Smooth muscle cell (in vitro differentiated cells): ENCODE results near the gene CSTPP1. TPM values are rescaled to one million over a fixed set of nuclear protein-coding genes. Genes with fewer than 3 reads are reported as not detected.

Source experiments
- DNase-seq: peaks from one replicate; lab custom pipeline; 2025; ENCODE audit not compliant: unreplicated experiment; lab: John Stamatoyannopoulos, UW
- H2AFZ ChIP-seq: fragments of 200-600 bp; sonication (generic); 2 replicates; pipeline ENCODE4 v1.6.0; 2016; ENCODE audit warnings: antibody characterized with exemption, low read depth, mild to moderate bottlenecking
- H3F3A ChIP-seq: fragments of 200-600 bp; sonication (generic); 2 replicates; pipeline ENCODE4 v1.6.0; 2017; ENCODE audit warnings: antibody characterized with exemption, low read depth
- H3K27ac ChIP-seq: fragments of 200-600 bp; sonication (generic); 2 replicates; pipeline ENCODE4 v1.5.1; 2016; ENCODE audit warnings: low read depth, mild to moderate bottlenecking
- H3K27me3 ChIP-seq: fragments of 200-600 bp; sonication (generic); 2 replicates; pipeline ENCODE4 v1.6.1; 2016; ENCODE audit warnings: low read depth, mild to moderate bottlenecking
- H3K36me3 ChIP-seq: fragments of 200-600 bp; sonication (generic); 2 replicates; pipeline ENCODE4 v1.5.1; 2016; ENCODE audit warnings: low read depth
- H3K4me1 ChIP-seq: fragments of 200-600 bp; sonication (generic); 2 replicates; pipeline ENCODE4 v1.5.1; 2016; ENCODE audit warnings: low read depth
- H3K4me2 ChIP-seq: fragments of 200-600 bp; sonication (generic); 2 replicates; pipeline ENCODE4 v1.6.0; 2016; ENCODE audit warnings: mild to moderate bottlenecking
- H3K4me3 ChIP-seq: fragments of 200-600 bp; sonication (generic); 2 replicates; pipeline ENCODE4 v1.5.1; 2016; ENCODE audit warnings: mild to moderate bottlenecking
- H3K79me2 ChIP-seq: fragments of 200-600 bp; sonication (generic); 2 replicates; pipeline ENCODE4 v1.6.0; 2016; ENCODE audit warnings: low read depth, mild to moderate bottlenecking
- H3K9ac ChIP-seq: fragments of 200-600 bp; sonication (generic); 2 replicates; pipeline ENCODE4 v1.6.0; 2016; ENCODE audit warnings: low read depth
- H3K9me3 ChIP-seq: fragments of 200-600 bp; sonication (generic); replicated peaks from 2 replicates; pipeline ENCODE4 v1.5.1; 2016; ENCODE audit warnings: low read depth
- H4K20me1 ChIP-seq: fragments of 200-600 bp; sonication (generic); 2 replicates; pipeline ENCODE4 v1.6.0; 2016; ENCODE audit warnings: low read depth
- WGBS: methylation state at CpG from one replicate; pipeline ENCODE4 v1.1.7; 2016; ENCODE audit warnings: low lambda C conversion rate; 5-methylcytosine and 5-hydroxymethylcytosine counted together
- polyA plus RNA-seq: library from polyadenylated mRNA; unstranded; fragments of >200 nt; fragmentation: Nextera tagmentation; extraction: Ambion mirVana; gene quantifications from 2 replicates; pipeline ENCODE4 v1.2.1, GENCODE V29; 2016
- total RNA-seq: library from RNA; depleted of rRNA; stranded (reverse); fragments of >200 nt; gene quantifications from 2 replicates; pipeline ENCODE4 v1.2.3, GENCODE V29; 2014
- TF ChIP-seq, protein P1 (sequence below): fragments of 200-600 bp; sonication (generic); IDR thresholded peaks from 2 replicates; pipeline ENCODE4 v1.5.1; 2017; ENCODE audit warnings: borderline replicate concordance, mild to moderate bottlenecking, antibody characterized with exemption; ENCODE audit not compliant: insufficient read depth, poor library complexity, severe bottlenecking

CSTPP1 gene
- total and polyA plus RNA-seq, 2 experiments from 2014 or later: 37.4 to 44.8 TPM

DNA sequence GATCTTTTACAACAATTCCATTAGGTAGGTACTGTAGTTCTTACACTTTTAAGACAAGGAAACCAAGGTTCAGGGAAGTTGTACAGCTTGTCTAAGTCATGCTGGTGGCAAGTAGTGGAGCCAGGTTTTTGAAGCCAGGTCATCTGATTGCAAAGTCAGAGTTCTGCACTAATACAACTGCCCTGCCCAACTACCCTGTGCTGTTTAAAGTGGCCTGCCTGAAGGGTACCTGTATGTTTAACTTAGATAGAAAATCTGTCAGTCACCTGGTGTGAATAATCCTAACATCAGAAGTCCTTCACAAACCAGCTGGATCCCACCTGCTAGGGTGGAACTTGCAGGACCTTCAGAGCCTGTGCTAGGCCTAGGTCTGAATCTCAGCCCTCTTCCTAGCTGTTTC, 195.9 kb downstream of the CSTPP1 start:
- Histone ChIP-seq H3K36me3 (no peaks in the 10 kb centered on the region), H2AFZ (no peak overlapping the region), H3K4me1 (no peaks in the 10 kb centered on the region), H3K4me2 (no peak overlapping the region), H3K9ac (no peak overlapping the region), H3K27ac (no peak overlapping the region), H3K4me3 (no peak overlapping the region), H3K9me3 (no peaks in the 10 kb centered on the region), H3F3A (no peaks in the 10 kb centered on the region), H3K27me3 (no peaks in the 10 kb centered on the region), H4K20me1 (peaks cover 11% of the 10 kb centered on the region), H3K79me2 (no peaks in the 10 kb centered on the region)
- TF ChIP-seq, protein P1, sequence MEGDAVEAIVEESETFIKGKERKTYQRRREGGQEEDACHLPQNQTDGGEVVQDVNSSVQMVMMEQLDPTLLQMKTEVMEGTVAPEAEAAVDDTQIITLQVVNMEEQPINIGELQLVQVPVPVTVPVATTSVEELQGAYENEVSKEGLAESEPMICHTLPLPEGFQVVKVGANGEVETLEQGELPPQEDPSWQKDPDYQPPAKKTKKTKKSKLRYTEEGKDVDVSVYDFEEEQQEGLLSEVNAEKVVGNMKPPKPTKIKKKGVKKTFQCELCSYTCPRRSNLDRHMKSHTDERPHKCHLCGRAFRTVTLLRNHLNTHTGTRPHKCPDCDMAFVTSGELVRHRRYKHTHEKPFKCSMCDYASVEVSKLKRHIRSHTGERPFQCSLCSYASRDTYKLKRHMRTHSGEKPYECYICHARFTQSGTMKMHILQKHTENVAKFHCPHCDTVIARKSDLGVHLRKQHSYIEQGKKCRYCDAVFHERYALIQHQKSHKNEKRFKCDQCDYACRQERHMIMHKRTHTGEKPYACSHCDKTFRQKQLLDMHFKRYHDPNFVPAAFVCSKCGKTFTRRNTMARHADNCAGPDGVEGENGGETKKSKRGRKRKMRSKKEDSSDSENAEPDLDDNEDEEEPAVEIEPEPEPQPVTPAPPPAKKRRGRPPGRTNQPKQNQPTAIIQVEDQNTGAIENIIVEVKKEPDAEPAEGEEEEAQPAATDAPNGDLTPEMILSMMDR: no peak
- no peak for DNase-seq

DNA sequence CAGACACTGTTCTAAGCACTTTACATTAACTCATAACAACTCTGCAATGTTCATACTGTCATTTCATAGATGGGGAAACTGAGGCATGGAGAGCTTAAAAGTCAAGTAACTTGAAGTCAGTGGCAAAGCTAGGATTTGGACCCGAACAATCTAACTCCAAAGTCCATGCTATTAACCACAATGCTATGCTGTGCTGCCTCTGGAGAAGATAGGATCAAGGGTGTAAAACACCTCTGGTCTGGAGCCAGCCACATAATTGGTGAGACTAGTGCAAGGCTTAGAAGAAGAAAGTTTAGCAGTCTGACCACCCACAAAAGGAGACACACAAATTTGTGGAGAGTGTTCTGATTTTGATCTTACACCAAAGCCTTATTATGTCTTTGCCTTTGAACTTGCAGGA, 196.4 kb downstream of the CSTPP1 start:
- H3K4me1 ChIP-seq: no peaks in the 10 kb centered on the region
- H3K79me2 ChIP-seq: no peaks in the 10 kb centered on the region
- H3K4me3 ChIP-seq: no peak overlapping the region
- no peak overlapping the region for H2AFZ ChIP-seq
- no peaks in the 10 kb centered on the region for H3F3A ChIP-seq
- H4K20me1 ChIP-seq: peaks cover 11% of the 10 kb centered on the region
- H3K4me2 ChIP-seq: no peak overlapping the region
- no peaks in the 10 kb centered on the region for H3K9me3 ChIP-seq
- no peaks in the 10 kb centered on the region for H3K36me3 ChIP-seq
- H3K27ac ChIP-seq: no peak overlapping the region
- TF ChIP-seq, protein P1: no peak
- no peak overlapping the region for H3K9ac ChIP-seq
- 97% methylated on average over 1 of the region's 1 CpG for whole genome bisulfite sequencing
- no peaks in the 10 kb centered on the region for H3K27me3 ChIP-seq
- DNase-seq: no peak

DNA sequence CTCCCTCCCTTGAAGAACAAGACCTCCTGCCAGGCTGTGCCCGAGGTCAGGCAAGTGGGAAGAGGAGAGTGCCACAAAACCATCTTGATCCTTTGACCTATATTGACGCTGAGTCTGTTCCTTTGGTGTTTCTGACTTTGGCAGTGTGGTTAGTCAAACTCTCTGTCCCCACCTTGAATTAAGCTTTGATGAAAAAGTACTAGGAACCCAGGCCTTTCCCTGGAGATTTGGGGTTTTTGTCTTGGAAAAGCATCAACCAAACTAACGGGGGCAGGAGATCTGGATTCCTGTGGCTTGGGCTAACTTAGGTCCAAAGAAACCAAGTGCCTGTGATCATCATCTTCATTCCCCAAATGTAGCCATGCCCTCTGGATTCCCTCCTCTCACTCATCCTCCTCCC, 199.8 kb downstream of the CSTPP1 start:
- Histone ChIP-seq H4K20me1 (peaks cover 11% of the 10 kb centered on the region), H3K4me3 (no peak overlapping the region), H3F3A (no peaks in the 10 kb centered on the region), H3K27ac (no peak overlapping the region), H3K4me1 (no peaks in the 10 kb centered on the region), H3K4me2 (no peak overlapping the region), H3K9ac (no peak overlapping the region), H2AFZ (no peak overlapping the region), H3K27me3 (no peaks in the 10 kb centered on the region), H3K36me3 (no peaks in the 10 kb centered on the region), H3K9me3 (no peaks in the 10 kb centered on the region), H3K79me2 (no peaks in the 10 kb centered on the region)
- no peak for DNase-seq
- 90% methylated on average over 3 of the region's 3 CpGs for WGBS
- TF ChIP-seq, protein P1: no peak

DNA sequence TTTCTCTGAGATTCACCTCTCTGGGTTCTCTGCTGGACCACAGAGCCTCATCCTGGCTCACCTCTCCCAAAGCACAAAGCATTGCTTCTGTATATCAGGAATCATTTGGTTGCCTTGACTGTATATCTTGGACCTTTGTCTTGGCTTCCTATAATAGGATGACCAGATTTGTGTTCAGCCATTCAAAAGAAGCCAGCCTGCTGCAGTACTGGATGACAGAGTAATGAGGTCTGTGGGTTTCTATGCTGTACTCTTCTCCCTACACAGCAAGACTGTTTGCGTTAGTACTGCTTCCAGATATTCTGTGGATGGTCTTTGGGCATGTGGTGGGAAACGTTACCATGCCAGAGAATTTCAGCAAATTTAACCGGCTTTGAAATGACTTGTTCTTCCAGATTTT, 200.4 kb downstream of the CSTPP1 start:
- Histone ChIP-seq H2AFZ (no peak overlapping the region), H3K36me3 (no peaks in the 10 kb centered on the region), H3K9ac (no peak overlapping the region), H3F3A (no peaks in the 10 kb centered on the region), H3K79me2 (no peaks in the 10 kb centered on the region), H3K4me2 (no peak overlapping the region), H3K9me3 (no peaks in the 10 kb centered on the region), H3K4me3 (no peak overlapping the region), H4K20me1 (peaks cover 11% of the 10 kb centered on the region), H3K27ac (no peak overlapping the region), H3K27me3 (no peaks in the 10 kb centered on the region), H3K4me1 (no peaks in the 10 kb centered on the region)
- 92% methylated on average over 3 of the region's 3 CpGs for WGBS
- no peak for DNase-seq
- TF ChIP-seq, protein P1: no peak
